Testis (tissue), 3 donors: ENCODE data around the gene ARHGEF10L. TPM values are rescaled to one million over a fixed set of nuclear protein-coding genes. Genes with fewer than 3 reads are reported as not detected.

Experiments used
- DNase-seq: peaks from one replicate; pipeline ENCODE4 v3.0.0-alpha.2; 2019
- H3K27ac ChIP-seq, 2 donors: fragments of 200-600 bp; sonication (generic); one replicate each; pipeline ENCODE4 v1.5.1; 2019
- H3K27me3 ChIP-seq: fragments of 200-600 bp; sonication (generic); one replicate; pipeline ENCODE4 v1.5.1; 2019
- H3K36me3 ChIP-seq: fragments of 200-600 bp; sonication (generic); one replicate; pipeline ENCODE4 v1.5.1; 2017; ENCODE audit warnings: low read depth; ENCODE audit errors: missing control alignments
- H3K4me1 ChIP-seq: fragments of 200-600 bp; sonication (generic); one replicate; pipeline ENCODE4 v1.5.1; 2019
- H3K4me3 ChIP-seq, 2 donors: fragments of 200-600 bp; sonication (generic); one replicate each; pipeline ENCODE4 v1.5.1; 2017 to 2019
- H3K9me3 ChIP-seq: fragments of 200-600 bp; sonication (generic); one replicate; pipeline ENCODE4 v1.5.1; 2017
- CTCF ChIP-seq, 3 experiments: fragments of 450-650 bp in 2 of 3; fragments of 200-600 bp in 1 of 3; sonication (generic) in 1 of 3; IDR thresholded peaks; one replicate each; pipeline ENCODE4 v1.5.1; 2016 to 2019; ENCODE audit warnings: antibody characterized with exemption in 3 of 3, mild to moderate bottlenecking in 2 of 3, moderate library complexity in 1 of 3
- POLR2A ChIP-seq: fragments of 450-650 bp; IDR thresholded peaks from one replicate; pipeline ENCODE4 v1.6.1; 2017; ENCODE audit warnings: antibody characterized with exemption, mild to moderate bottlenecking, moderate library complexity
- WGBS, 2 donors: methylation state at CpG; one replicate each; pipeline ENCODE4 v1.1.5; 2018; 5-methylcytosine and 5-hydroxymethylcytosine counted together
- intact Hi-C: fragments of 100-400 bp; cut with DNase I; formaldehyde crosslinking; loops from one replicate; pipeline ENCODE4 v1.15.1; 2023; ENCODE audit warnings: low total_unique reads
- polyA plus RNA-seq: library from polyadenylated mRNA; stranded (reverse); fragments of 350-450 nt; fragmentation: Illumina TruSeq; extraction: RNeasy Lipid Tissue Mini Kit (QIAGEN cat#74804); gene quantifications from one replicate; pipeline ENCODE4 v1.2.3, GENCODE V29; 2014; ENCODE audit warnings: low read depth, low replicate concordance; ENCODE audit not compliant: insufficient read depth
- total RNA-seq, 2 donors: library from RNA; depleted of rRNA; stranded (reverse); fragments of >200 nt; gene quantifications; one replicate each; pipeline ENCODE4 v1.2.3, GENCODE V29; 2016

The ARHGEF10L gene
- total and polyA plus RNA-seq, 3 donors from 2014 or later = 13.5 to 20.3 (median 18.4) TPM

GRCh38 chr1:17579951-17580939, 40.7 kb downstream of the ARHGEF10L start:
- no peaks in the 10 kb centered on the region for H3K9me3 ChIP-seq
- intact Hi-C loops = no loop called here
- H3K4me1 ChIP-seq = peaks cover 12% of the 10 kb centered on the region
- no peak overlapping the region for H3K4me3 ChIP-seq
- DNase-seq = no peak
- no peak overlapping the region for H3K27ac ChIP-seq
- TF ChIP-seq POLR2A (no peak), CTCF (IDR thresholded peaks at IDR 0.05) (no peak)
- H3K27me3 ChIP-seq = no peaks in the 10 kb centered on the region
- 72 to 81% methylated on average over 14 to 16 of the region's 16 CpGs for WGBS, 2 donors
- no peaks in the 10 kb centered on the region for H3K36me3 ChIP-seq

GRCh38 chr1:17581389-17582123, 42.1 kb downstream of the ARHGEF10L start:
- Histone ChIP-seq H3K4me1 (peaks cover 3% of the 10 kb centered on the region), H3K27ac (no peak overlapping the region), H3K36me3 (no peaks in the 10 kb centered on the region), H3K4me3 (no peak overlapping the region), H3K9me3 (no peaks in the 10 kb centered on the region), H3K27me3 (no peaks in the 10 kb centered on the region)
- no peak for DNase-seq
- intact Hi-C loops = no loop called here
- TF ChIP-seq CTCF (IDR thresholded peaks at IDR 0.05) (no peak), POLR2A (no peak)
- 75 to 95% methylated on average over 4 to 10 of the region's 10 CpGs for WGBS, 2 donors

DNA sequence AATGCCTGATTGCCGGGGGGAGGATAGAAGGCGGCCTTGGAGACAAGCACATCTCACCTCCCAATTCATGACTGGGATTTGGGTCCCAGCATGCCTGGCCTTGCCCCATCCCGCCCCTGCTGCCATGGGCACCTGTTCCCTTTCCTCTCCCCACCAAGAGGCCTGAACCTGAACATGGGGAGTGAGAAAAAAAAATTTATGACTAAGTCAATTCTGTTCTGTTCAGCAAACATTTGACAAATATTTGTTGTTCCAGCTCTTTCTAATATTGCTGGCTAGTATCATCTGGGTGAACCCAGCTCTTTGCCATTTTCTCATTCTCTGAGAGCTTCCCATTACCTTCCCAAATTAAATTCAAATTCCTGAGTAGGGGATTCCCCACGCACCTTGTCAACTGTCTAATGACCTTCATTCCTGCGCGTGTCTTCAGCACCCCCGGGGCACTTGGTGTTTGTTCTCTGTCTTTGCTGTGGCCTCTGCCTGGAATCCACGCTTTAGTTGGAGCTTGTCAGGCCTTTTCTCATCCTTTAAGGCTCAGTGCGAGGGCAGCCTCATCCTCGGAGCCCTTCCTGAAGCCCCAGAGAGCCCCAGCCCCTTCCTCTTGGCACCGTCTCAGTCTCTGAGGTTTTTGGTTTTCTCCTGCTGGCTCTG, 42.8 kb downstream of the ARHGEF10L start:
- TF ChIP-seq CTCF (IDR thresholded peaks at IDR 0.05) = no peak
- no peak for TF ChIP-seq POLR2A
- Histone ChIP-seq H3K4me1 (peaks cover 3% of the 10 kb centered on the region), H3K4me3 (no peak overlapping the region), H3K9me3 (no peaks in the 10 kb centered on the region), H3K27ac (no peak overlapping the region), H3K36me3 (no peaks in the 10 kb centered on the region), H3K27me3 (no peaks in the 10 kb centered on the region)
- DNase-seq = no peak
- intact Hi-C loops = no loop called here
- WGBS, 2 donors = 70 to 80% methylated on average over 11 of the region's 11 CpGs

DNA sequence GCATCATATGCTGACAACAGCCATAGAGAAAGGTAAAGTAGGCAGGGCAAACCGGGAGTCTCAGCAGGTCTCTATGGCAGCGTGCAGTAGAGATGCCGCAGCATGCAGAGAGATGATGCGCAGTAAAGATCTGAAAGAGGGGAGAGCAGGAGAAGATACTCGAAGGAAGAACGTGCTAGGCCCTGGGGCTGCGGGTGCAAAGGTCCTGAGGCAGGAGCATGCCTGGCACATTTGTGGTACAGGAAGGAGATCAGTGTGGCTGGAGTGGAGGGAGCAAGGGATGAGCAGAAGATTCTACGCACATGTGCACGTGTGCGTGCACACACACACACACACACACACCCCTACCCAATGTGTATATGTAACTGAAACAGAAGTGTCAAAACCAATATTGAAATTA, 45.0 kb downstream of the ARHGEF10L start:
- H3K27ac ChIP-seq = no peak overlapping the region
- H3K36me3 ChIP-seq = no peaks in the 10 kb centered on the region
- H3K9me3 ChIP-seq = no peaks in the 10 kb centered on the region
- no peak overlapping the region for H3K4me3 ChIP-seq
- peaks cover 14% of the 10 kb centered on the region for H3K4me1 ChIP-seq
- DNase-seq = no peak
- intact Hi-C loops = no loop called here
- 95 to 98% methylated on average over 10 of the region's 10 CpGs for WGBS, 2 donors
- H3K27me3 ChIP-seq = no peaks in the 10 kb centered on the region
- no peak for TF ChIP-seq POLR2A
- TF ChIP-seq CTCF (IDR thresholded peaks at IDR 0.05) = no peak
